Measurements from ENCODE around the gene KATNAL1. TPM values are rescaled to one million over a fixed set of nuclear protein-coding genes. Genes with fewer than 3 reads are reported as not detected.

Gene KATNAL1
- total RNA-seq, 1 experiment from 2014 or later: 11.2 TPM

DNA sequence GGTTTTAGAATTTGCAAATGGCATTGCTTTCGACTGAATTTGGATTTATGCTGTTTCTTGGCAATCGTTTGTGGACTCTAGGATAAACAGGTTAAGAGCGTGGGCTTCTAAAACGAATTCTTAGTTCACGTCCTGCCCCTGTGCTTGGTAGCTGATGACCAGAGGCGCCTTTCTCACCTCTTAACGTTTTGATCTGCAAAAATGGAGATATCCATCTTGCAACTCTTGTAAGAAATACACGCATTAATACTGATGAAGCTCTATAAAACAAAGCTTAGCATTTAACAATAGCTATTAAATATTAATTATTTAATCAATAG is 580 bp upstream of the KATNAL1 start:
- Histone ChIP-seq H3K18ac (ENCODE audit: insufficient read length, low read depth, low read length) (no peak overlapping the region), H3T11ph (ENCODE audit: low read length) (no peak overlapping the region), H2BK5ac (ENCODE audit: insufficient read length, low read length) (no peak overlapping the region), H4K20me1 (ENCODE audit: control insufficient read depth, insufficient read depth, insufficient read length) (no peaks in the 10 kb centered on the region), H3K27me3 (ENCODE audit: insufficient read depth, low read length) (no peaks in the 10 kb centered on the region), H3K27ac (ENCODE audit: insufficient read length, low read depth, low read length) (no peak overlapping the region), H3K79me2 (ENCODE audit: insufficient read depth, low read length) (no peaks in the 10 kb centered on the region; the same call in 1 of the 2 replicates), H2AK5ac (ENCODE audit: insufficient read length, low read length) (no peak overlapping the region), H2BK15ac (ENCODE audit: low read depth, low read length) (no peak overlapping the region), H3K23me2 (ENCODE audit: insufficient read length, low read depth, low read length, poor library complexity, severe bottlenecking) (no peaks in the 10 kb centered on the region), H3K9me3 (ENCODE audit: control insufficient read depth, low read depth, low read length) (no peaks in the 10 kb centered on the region), H3K23ac (ENCODE audit: insufficient read length, low read depth, low read length) (no peak overlapping the region), H3K4me2 (ENCODE audit: insufficient read depth, insufficient read length, low read length) (peak overlapping the region; percentile 45), H4K8ac (replicated peaks; ENCODE audit: insufficient read length, low read depth, low read length) (no peak overlapping the region), H2BK12ac (ENCODE audit: insufficient read length, low read depth, low read length) (no peak overlapping the region), H4K91ac (ENCODE audit: insufficient read length, low read depth, low read length) (no peak overlapping the region), H3K79me1 (ENCODE audit: insufficient read depth, low read depth, low read length, poor library complexity, severe bottlenecking) (peaks cover 2% of the 10 kb centered on the region), H3K14ac (ENCODE audit: insufficient read depth, low read length) (no peak overlapping the region), H4K5ac (ENCODE audit: insufficient read length, low read depth, low read length) (no peak overlapping the region), H3K4ac (ENCODE audit: low read depth, low read length) (no peak overlapping the region), H3K56ac (ENCODE audit: insufficient read length, low read depth, low read length) (no peak overlapping the region), H2BK20ac (ENCODE audit: low read depth, low read length, poor library complexity, severe bottlenecking) (no peak overlapping the region), H2BK120ac (ENCODE audit: low read depth, low read length, poor library complexity, severe bottlenecking) (no peak overlapping the region), H3K9ac (ENCODE audit: extremely low read depth, insufficient read length, low read length) (peak overlapping the region; percentile 18), H2AFZ (ENCODE audit: low read length) (no peak overlapping the region), H3K4me1 (ENCODE audit: insufficient read depth, low read length) (no peaks in the 10 kb centered on the region)
- Mint-ChIP-seq H3K9me3 (no peaks in the 10 kb centered on the region), H3K4me1 (peaks cover 25 to 30% of the 10 kb centered on the region in 2 experiments), H3K27ac (no peak overlapping the region), H3K27me3 (ENCODE audit: low read depth) (no peaks in the 10 kb centered on the region), H3K4me3 (peak overlapping the region; percentile 74 to 88), H3K36me3 (ENCODE audit: insufficient read depth in 1 of 3, low read depth in 3 of 3) (no peaks in the 10 kb centered on the region)
- DNase-seq: no peak
- WGBS (ENCODE audit: extremely low coverage, insufficient read length, low lambda C conversion rate): no CpG with 5 or more reads among the region's 8 CpGs
- no peak for TF ChIP-seq CTCF (conservative IDR thresholded peaks at IDR 0.05)
